ENCODE data around the gene SLC25A52.

SLC25A52 gene

GRCh38 chr18:31774962-31775361, 14.3 kb upstream of the SLC25A52 start:
- Histone ChIP-seq H2AFZ (ENCODE audit: low read length) (no peak overlapping the region), H3K36me3 (ENCODE audit: insufficient read depth, low read length) (no peaks in the 10 kb centered on the region), H3K9me3 (ENCODE audit: low read length) (peaks cover 8% of the 10 kb centered on the region; the same call in 1 of the 2 replicates), H3K4me1 (ENCODE audit: insufficient read depth, low read length, severe bottlenecking) (no peaks in the 10 kb centered on the region), H3K27me3 (ENCODE audit: insufficient read depth, low read length) (no peaks in the 10 kb centered on the region), H3K79me2 (ENCODE audit: insufficient read depth, low read length) (no peaks in the 10 kb centered on the region), H3K27ac (ENCODE audit: low read depth, low read length, poor library complexity, severe bottlenecking) (no peak overlapping the region), H3K4me3 (ENCODE audit: low read depth, low read length, poor library complexity, severe bottlenecking) (no peak overlapping the region), H3K4me2 (ENCODE audit: low read length) (no peak overlapping the region), H3F3A (ENCODE audit: insufficient read depth, low read length) (no peaks in the 10 kb centered on the region), H4K20me1 (ENCODE audit: insufficient read depth, low read length) (no peaks in the 10 kb centered on the region), H3K9ac (ENCODE audit: low read length) (no peak overlapping the region), H3K9me2 (ENCODE audit: low read depth, low read length) (no peaks in the 10 kb centered on the region)
- TF ChIP-seq CTCF (IDR thresholded peaks at IDR 0.05; ENCODE audit: low read length): no peak
- TF ChIP-seq EZH2 (IDR thresholded peaks at IDR 0.05; ENCODE audit: borderline replicate concordance, low read length): no peak

DNA sequence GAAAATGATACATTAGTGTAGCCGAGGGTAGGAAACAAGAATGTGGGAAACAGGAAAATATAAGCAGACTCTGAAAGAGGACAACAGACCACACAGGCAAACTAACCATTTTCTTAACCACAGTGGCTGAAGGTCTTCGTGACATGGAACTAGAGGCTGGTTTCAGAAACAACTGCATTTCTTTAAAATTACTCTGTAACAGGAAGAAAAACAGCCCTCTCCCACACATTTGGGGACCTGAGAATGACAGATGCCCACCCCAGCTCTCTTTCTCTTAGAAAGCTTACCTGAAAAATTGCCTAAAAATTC, 13.8 kb upstream of the SLC25A52 start:
- H3K9me3 ChIP-seq (ENCODE audit: low read length): peaks cover 8% of the 10 kb centered on the region; the same call in 1 of the 2 replicates
- no peak for TF ChIP-seq CTCF (IDR thresholded peaks at IDR 0.05; ENCODE audit: low read length)
- no peak for TF ChIP-seq EZH2 (IDR thresholded peaks at IDR 0.05; ENCODE audit: borderline replicate concordance, low read length)
- H3K9ac ChIP-seq (ENCODE audit: low read length): no peak overlapping the region
- no peak overlapping the region for H2AFZ ChIP-seq (ENCODE audit: low read length)
- H3F3A ChIP-seq (ENCODE audit: insufficient read depth, low read length): no peaks in the 10 kb centered on the region
- no peak overlapping the region for H3K4me2 ChIP-seq (ENCODE audit: low read length)
- H3K27ac ChIP-seq (ENCODE audit: low read depth, low read length, poor library complexity, severe bottlenecking): no peak overlapping the region
- no peaks in the 10 kb centered on the region for H4K20me1 ChIP-seq (ENCODE audit: insufficient read depth, low read length)
- no peak overlapping the region for H3K4me3 ChIP-seq (ENCODE audit: low read depth, low read length, poor library complexity, severe bottlenecking)
- H3K4me1 ChIP-seq (ENCODE audit: insufficient read depth, low read length, severe bottlenecking): no peaks in the 10 kb centered on the region
- no peaks in the 10 kb centered on the region for H3K27me3 ChIP-seq (ENCODE audit: insufficient read depth, low read length)
- H3K9me2 ChIP-seq (ENCODE audit: low read depth, low read length): no peaks in the 10 kb centered on the region
- no peaks in the 10 kb centered on the region for H3K79me2 ChIP-seq (ENCODE audit: insufficient read depth, low read length)
- H3K36me3 ChIP-seq (ENCODE audit: insufficient read depth, low read length): no peaks in the 10 kb centered on the region

DNA sequence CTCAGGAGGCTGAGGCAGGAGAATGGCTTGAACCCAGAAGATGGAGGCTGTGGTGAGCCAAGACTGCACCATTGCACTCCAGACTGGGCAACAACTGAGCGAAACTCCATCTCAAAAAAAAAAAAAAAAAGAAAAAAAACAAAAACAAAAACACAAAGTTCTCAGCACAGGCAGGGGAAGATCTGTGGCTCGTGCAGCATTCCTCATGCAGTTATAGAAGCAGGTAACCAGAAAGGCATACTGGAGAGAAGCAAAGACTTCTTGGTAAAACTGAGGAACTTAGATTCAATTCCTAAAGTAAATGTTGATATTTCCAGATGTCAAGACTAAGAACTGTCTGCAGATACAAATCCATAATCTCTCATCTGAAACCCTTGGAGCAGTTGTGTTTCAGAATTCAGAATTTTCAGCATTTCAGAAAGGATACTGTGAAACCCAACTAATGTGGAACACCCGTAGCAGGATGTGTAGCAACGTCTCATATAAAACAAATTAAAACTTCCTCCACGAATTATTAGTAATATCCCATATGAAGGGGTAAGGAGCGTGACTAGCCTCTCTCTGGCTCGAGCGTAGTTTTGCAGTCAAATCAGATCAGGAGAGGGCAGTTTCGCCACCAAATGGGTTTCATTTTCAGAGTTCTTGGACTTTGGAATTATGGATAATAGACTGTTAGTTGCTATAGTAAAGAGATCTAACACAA, 13.2 kb upstream of the SLC25A52 start:
- H2AFZ ChIP-seq (ENCODE audit: low read length): no peak overlapping the region
- H3K9me3 ChIP-seq (ENCODE audit: low read length): peaks cover 6% of the 10 kb centered on the region; the same call in 1 of the 2 replicates
- no peaks in the 10 kb centered on the region for H3F3A ChIP-seq (ENCODE audit: insufficient read depth, low read length)
- no peak overlapping the region for H3K4me3 ChIP-seq (ENCODE audit: low read depth, low read length, poor library complexity, severe bottlenecking)
- H3K27ac ChIP-seq (ENCODE audit: low read depth, low read length, poor library complexity, severe bottlenecking): no peak overlapping the region
- no peak overlapping the region for H3K9ac ChIP-seq (ENCODE audit: low read length)
- no peaks in the 10 kb centered on the region for H3K9me2 ChIP-seq (ENCODE audit: low read depth, low read length)
- H3K4me1 ChIP-seq (ENCODE audit: insufficient read depth, low read length, severe bottlenecking): no peaks in the 10 kb centered on the region
- no peaks in the 10 kb centered on the region for H4K20me1 ChIP-seq (ENCODE audit: insufficient read depth, low read length)
- no peaks in the 10 kb centered on the region for H3K79me2 ChIP-seq (ENCODE audit: insufficient read depth, low read length)
- no peak overlapping the region for H3K4me2 ChIP-seq (ENCODE audit: low read length)
- no peak for TF ChIP-seq EZH2 (IDR thresholded peaks at IDR 0.05; ENCODE audit: borderline replicate concordance, low read length)
- TF ChIP-seq CTCF (IDR thresholded peaks at IDR 0.05; ENCODE audit: low read length): no peak
- H3K36me3 ChIP-seq (ENCODE audit: insufficient read depth, low read length): no peaks in the 10 kb centered on the region
- H3K27me3 ChIP-seq (ENCODE audit: insufficient read depth, low read length): no peaks in the 10 kb centered on the region
